Bronchial epithelial cell (primary cell): ENCODE measurements around the gene PTPRN2. TPM values are rescaled to one million over a fixed set of nuclear protein-coding genes. Genes with fewer than 3 reads are reported as not detected.

Experiments used
- DNase-seq: peaks from one replicate; pipeline ENCODE4 v3.0.0-alpha.2; 2010; ENCODE audit warnings: low read depth
- FAIRE-seq: peaks from 2 replicates; lab custom pipeline; 2011; peaks lifted over from hg19 to GRCh38; lab: Jason Lieb, UNC
- H3K27me3 ChIP-seq: 2 replicates; pipeline ENCODE4 v1.5.1; 2011; ENCODE audit warnings: low read length; ENCODE audit not compliant: control insufficient read depth, insufficient read depth
- H3K36me3 ChIP-seq: 2 replicates; pipeline ENCODE4 v1.5.1; 2011; ENCODE audit warnings: low read length; ENCODE audit not compliant: control insufficient read depth, insufficient read depth
- H3K4me3 ChIP-seq: 2 replicates; pipeline ENCODE4 v1.5.1; 2011; ENCODE audit warnings: mild to moderate bottlenecking, low read depth, low read length, control low read depth
- CTCF ChIP-seq: IDR thresholded peaks from 2 replicates; pipeline ENCODE4 v1.5.1; 2011; ENCODE audit warnings: mild to moderate bottlenecking, moderate library complexity, low read length, control low read depth, inconsistent platforms; ENCODE audit not compliant: insufficient read depth, severe bottlenecking
- total RNA-seq: library from RNA; depleted of rRNA; stranded (reverse); fragments of >200 nt; gene quantifications from 2 replicates; pipeline ENCODE4 v1.2.1, GENCODE V29; 2014

Gene PTPRN2
- total RNA-seq, 1 donor from 2014 or later, result 1.1 TPM

- no peak for TF ChIP-seq CTCF
- H3K4me3 ChIP-seq, result no peak overlapping the region
- DNase-seq, result no peak
- no peaks in the 10 kb centered on the region for H3K27me3 ChIP-seq
- peak; percentile 32 for FAIRE-seq
- H3K36me3 ChIP-seq, result no peaks in the 10 kb centered on the region
These were observed 523.6 kb downstream of the PTPRN2 start for GRCh38 chr7:158063850-158064610.

- FAIRE-seq (no peak), DNase-seq (no peak)
- no peak for TF ChIP-seq CTCF
- no peaks in the 10 kb centered on the region for H3K36me3 ChIP-seq
- H3K4me3 ChIP-seq, result no peak overlapping the region
- no peaks in the 10 kb centered on the region for H3K27me3 ChIP-seq
These were observed 525.0 kb downstream of the PTPRN2 start for GRCh38 chr7:158062661-158063060.

GRCh38 chr7:158061884-158062656 is 525.6 kb downstream of the PTPRN2 start:
- Histone ChIP-seq H3K4me3 (no peak overlapping the region), H3K36me3 (no peaks in the 10 kb centered on the region), H3K27me3 (no peaks in the 10 kb centered on the region)
- DNase-seq, result no peak
- no peak for FAIRE-seq
- no peak for TF ChIP-seq CTCF

- FAIRE-seq, result no peak
- no peak for DNase-seq
- Histone ChIP-seq H3K36me3 (no peaks in the 10 kb centered on the region), H3K27me3 (no peaks in the 10 kb centered on the region), H3K4me3 (no peak overlapping the region)
- TF ChIP-seq CTCF, result no peak
These were observed 526.5 kb downstream of the PTPRN2 start for GRCh38 chr7:158061026-158061630.

- TF ChIP-seq CTCF, result no peak
- FAIRE-seq (no peak), DNase-seq (no peak)
- no peaks in the 10 kb centered on the region for H3K36me3 ChIP-seq
- H3K27me3 ChIP-seq, result no peaks in the 10 kb centered on the region
- H3K4me3 ChIP-seq, result no peak overlapping the region
These were observed 527.4 kb downstream of the PTPRN2 start for GRCh38 chr7:158060216-158060615.
